CMK (cell line): ENCODE results near the gene SH3GL1.

ENCODE experiments used
- DNase-seq: peaks from one replicate; pipeline ENCODE4 v3.0.0-alpha.2; 2010; ENCODE audit warnings: low read depth

Gene SH3GL1

GRCh38 chr19:4313847-4314490, 86.4 kb downstream of the SH3GL1 start:
- no peak for DNase-seq
